ACC112 (cell line): ENCODE results near the gene ADGRF4.

Experiments
- H2AFZ ChIP-seq: fragments of 200-600 bp; sonication (generic); one replicate; pipeline ENCODE4 v1.6.0; 2017; ENCODE audit warnings: antibody characterized with exemption, low read length; ENCODE audit not compliant: unreplicated experiment
- H3K27ac ChIP-seq: fragments of 200-600 bp; sonication (generic); 2 replicates; pipeline ENCODE4 v1.5.1; 2014; ENCODE audit warnings: low read depth, mild to moderate bottlenecking, antibody characterized with exemption, low read length, moderate library complexity
- H3K27me3 ChIP-seq: fragments of 200-600 bp; sonication (generic); 2 replicates; pipeline ENCODE4 v1.6.1; 2014; ENCODE audit warnings: mild to moderate bottlenecking, antibody characterized with exemption, low read length, moderate library complexity, mixed read lengths; ENCODE audit not compliant: insufficient read depth
- H3K36me3 ChIP-seq: fragments of 200-600 bp; sonication (generic); 2 replicates; pipeline ENCODE4 v1.6.1; 2016; ENCODE audit warnings: mild to moderate bottlenecking, antibody characterized with exemption, low read length, moderate library complexity, mixed read lengths; ENCODE audit not compliant: insufficient read depth
- H3K4me1 ChIP-seq: fragments of 200-600 bp; sonication (generic); one replicate; pipeline ENCODE4 v1.6.1; 2016; ENCODE audit warnings: low read length, mixed read lengths; ENCODE audit not compliant: insufficient read depth, unreplicated experiment, control insufficient read depth
- H3K4me3 ChIP-seq: fragments of 200-600 bp; sonication (generic); 2 replicates; pipeline ENCODE4 v1.5.1; 2014; ENCODE audit warnings: mild to moderate bottlenecking, low read depth, low read length
- H3K79me2 ChIP-seq: fragments of 200-600 bp; sonication (generic); one replicate; pipeline ENCODE4 v1.6.0; 2016; ENCODE audit warnings: low read length; ENCODE audit not compliant: control insufficient read depth, unreplicated experiment, insufficient read depth

Gene ADGRF4

DNA sequence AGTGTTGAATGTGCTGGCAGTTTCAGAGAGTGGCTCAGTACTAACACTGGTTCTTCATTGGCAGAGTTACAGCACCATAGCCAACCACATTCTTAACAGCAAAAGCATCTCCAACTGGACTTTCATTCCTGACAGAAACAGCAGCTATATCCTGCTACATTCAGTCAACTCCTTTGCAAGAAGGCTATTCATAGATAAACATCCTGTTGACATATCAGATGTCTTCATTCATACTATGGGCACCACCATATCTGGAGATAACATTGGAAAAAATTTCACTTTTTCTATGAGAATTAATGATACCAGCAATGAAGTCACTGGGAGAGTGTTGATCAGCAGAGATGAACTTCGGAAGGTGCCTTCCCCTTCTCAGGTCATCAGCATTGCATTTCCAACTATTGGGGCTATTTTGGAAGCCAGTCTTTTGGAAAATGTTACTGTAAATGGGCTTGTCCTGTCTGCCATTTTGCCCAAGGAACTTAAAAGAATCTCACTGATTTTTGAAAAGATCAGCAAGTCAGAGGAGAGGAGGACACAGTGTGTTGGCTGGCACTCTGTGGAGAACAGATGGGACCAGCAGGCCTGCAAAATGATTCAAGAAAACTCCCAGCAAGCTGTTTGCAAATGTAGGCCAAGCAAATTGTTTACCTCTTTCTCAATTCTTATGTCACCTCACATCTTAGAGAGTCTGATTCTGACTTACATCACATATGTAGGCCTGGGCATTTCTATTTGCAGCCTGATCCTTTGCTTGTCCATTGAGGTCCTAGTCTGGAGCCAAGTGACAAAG, 17.0 kb upstream of the ADGRF4 start:
- Histone ChIP-seq H3K27me3 (no peaks in the 10 kb centered on the region), H3K27ac (no peak overlapping the region), H3K36me3 (no peaks in the 10 kb centered on the region), H3K4me3 (no peak overlapping the region), H3K4me1 (no peaks in the 10 kb centered on the region), H2AFZ (no peak overlapping the region), H3K79me2 (no peaks in the 10 kb centered on the region)

DNA sequence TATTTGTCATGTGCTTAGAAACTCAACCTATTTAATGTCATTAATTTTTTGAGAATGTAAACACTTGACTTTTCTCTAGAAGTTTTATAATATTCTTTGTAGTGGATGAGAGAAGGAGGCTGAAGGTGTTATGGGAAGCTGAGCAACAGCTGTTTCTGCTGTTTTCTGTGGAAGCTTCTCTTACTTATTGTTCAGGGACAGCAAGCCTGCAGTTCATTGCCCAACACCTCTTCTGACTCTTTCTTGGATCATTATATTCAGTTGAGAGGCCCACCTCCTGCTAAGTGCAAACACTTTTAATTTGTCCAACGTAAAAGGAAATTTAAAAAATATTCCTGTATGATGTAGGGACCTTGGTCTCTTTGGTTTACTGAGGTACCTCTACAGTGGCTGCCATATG, 12.0 kb upstream of the ADGRF4 start:
- Histone ChIP-seq H3K4me3 (no peak overlapping the region), H3K27me3 (no peaks in the 10 kb centered on the region), H3K79me2 (no peaks in the 10 kb centered on the region), H3K27ac (no peak overlapping the region), H3K36me3 (no peaks in the 10 kb centered on the region), H2AFZ (no peak overlapping the region), H3K4me1 (no peaks in the 10 kb centered on the region)

DNA sequence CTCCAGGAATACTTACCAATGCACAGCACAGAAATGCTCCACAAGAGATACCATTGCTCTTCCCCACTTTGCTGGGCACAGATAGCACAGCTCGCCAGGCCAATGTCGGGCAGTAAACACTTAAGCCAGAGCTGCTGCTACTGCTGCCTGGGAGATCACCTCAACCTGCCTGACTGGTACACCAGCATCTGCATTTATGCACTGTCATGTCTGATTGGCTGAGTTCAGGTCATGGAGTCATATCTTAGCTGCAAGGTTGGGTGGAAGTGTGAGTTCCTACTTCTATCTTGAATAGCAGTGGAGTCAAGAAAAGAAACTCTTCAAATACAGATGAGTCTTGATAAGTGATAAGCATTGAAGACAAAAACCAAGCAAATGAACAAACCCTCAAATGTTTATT, 10.9 kb upstream of the ADGRF4 start:
- no peaks in the 10 kb centered on the region for H3K36me3 ChIP-seq
- H2AFZ ChIP-seq = no peak overlapping the region
- no peaks in the 10 kb centered on the region for H3K4me1 ChIP-seq
- no peaks in the 10 kb centered on the region for H3K27me3 ChIP-seq
- no peak overlapping the region for H3K27ac ChIP-seq
- H3K79me2 ChIP-seq = no peaks in the 10 kb centered on the region
- H3K4me3 ChIP-seq = no peak overlapping the region

DNA sequence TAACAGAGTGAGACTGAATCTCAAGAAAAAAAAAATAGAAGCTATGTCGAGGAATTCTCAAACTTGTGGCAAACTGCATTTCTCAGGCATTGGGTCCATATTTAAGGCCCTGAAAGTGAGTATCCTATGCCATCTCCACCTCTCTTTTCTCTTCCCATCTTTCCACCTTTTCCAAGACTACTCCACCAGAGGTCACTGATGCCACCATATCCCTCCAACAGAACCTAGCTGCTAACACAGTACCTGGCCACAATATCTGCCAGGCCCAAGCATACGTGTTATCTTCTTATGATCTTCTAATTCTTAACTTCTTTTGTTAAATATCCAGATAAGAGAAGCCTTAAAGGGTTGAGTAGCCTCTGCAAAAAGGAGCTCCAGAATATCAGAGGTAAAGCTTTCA, 8.2 kb upstream of the ADGRF4 start:
- H3K79me2 ChIP-seq = no peaks in the 10 kb centered on the region
- H2AFZ ChIP-seq = no peak overlapping the region
- no peak overlapping the region for H3K27ac ChIP-seq

DNA sequence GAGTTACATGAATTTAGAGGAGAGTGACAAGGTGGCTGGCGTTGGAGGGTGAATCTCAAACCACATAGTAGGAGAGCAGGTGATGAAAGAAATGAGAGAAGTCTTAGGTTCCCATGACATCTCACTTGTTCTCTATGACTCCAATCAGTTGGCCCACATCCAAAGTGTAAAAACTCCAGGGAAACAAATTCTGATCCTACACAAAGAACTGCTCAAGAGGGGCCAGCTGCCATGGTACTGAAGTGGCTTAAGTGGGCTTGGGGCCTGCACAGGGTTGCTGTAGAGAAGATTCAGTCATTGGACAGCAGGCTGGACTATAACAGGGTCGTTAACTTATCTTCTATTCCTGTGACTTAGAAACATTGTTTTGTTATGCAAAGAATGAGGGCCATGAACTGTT, 7.6 kb upstream of the ADGRF4 start:
- no peaks in the 10 kb centered on the region for H3K27me3 ChIP-seq
- H2AFZ ChIP-seq = no peak overlapping the region
- H3K36me3 ChIP-seq = no peaks in the 10 kb centered on the region
- no peaks in the 10 kb centered on the region for H3K79me2 ChIP-seq
- H3K4me3 ChIP-seq = no peak overlapping the region
- no peaks in the 10 kb centered on the region for H3K4me1 ChIP-seq
- H3K27ac ChIP-seq = no peak overlapping the region

More for the DNA sequence above, 8.2 kb upstream of the ADGRF4 start:
- Histone ChIP-seq H3K4me3 (no peak overlapping the region), H3K36me3 (no peaks in the 10 kb centered on the region), H3K27me3 (no peaks in the 10 kb centered on the region), H3K4me1 (no peaks in the 10 kb centered on the region)

DNA sequence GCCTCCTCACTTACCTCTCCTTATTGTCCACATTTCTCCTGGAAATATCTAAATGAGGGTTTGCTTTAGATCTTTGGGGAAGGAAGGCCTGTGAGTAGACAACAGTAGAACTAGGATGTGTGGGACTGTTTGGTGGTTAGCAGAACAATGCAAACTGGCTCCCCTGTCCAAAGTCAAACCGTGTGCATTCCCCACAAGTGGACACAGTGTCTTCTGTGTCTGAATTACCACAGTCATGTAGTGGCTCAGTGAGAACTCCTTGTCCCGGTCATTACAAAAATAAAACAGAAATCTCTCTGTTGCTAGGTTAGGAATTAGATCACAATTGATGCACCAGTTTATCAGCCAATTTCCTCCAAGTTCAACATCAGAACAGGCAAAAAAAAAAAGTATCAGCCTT, 455 bp upstream of the ADGRF4 start:
- Histone ChIP-seq H3K27ac (peak overlapping the region; percentile 74), H3K79me2 (no peaks in the 10 kb centered on the region), H3K4me3 (no peak overlapping the region), H3K4me1 (peaks cover 26% of the 10 kb centered on the region), H3K36me3 (no peaks in the 10 kb centered on the region), H3K27me3 (no peaks in the 10 kb centered on the region), H2AFZ (no peak overlapping the region)

DNA sequence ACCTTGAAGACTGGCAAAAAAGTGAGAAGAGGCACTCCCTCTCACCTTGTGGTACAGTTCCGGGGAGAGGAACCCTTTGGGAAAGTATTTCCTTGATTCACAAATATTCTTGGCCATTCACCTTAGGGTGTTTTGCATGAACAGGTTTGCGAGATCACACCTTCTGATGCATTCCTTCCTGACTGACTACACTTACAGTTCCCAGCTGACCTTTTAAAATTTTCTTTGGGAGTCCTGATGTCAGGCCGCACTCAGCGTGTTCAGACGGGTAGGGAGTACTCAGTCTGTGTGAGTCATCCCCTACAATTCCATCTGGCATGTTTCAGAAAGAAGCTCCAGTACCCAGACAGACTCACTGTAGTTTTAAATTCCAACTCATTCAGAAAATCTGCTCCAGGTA, 1.7 kb downstream of the ADGRF4 start:
- Histone ChIP-seq H3K4me1 (peaks cover 26% of the 10 kb centered on the region), H3K36me3 (no peaks in the 10 kb centered on the region), H3K27ac (no peak overlapping the region), H2AFZ (no peak overlapping the region), H3K4me3 (no peak overlapping the region), H3K27me3 (no peaks in the 10 kb centered on the region), H3K79me2 (no peaks in the 10 kb centered on the region)

DNA sequence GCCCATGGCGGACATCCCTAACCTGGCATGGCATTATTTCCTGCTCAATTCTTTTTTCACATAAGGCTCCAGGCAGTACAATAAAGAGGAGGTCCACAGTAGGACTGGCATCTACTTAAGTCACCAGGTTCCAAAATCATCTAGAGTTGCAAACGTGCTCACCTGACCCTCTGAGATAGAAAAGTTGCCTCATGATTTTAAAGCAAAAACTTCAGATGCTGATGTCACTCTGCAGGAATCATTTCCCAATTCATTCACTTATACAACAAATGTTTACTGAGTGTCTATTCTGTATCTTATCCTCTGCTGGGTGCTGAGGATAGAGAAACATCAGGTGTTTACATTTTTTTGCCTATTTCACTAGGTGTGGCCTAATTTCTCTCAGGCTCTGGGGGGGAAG, 2.2 kb downstream of the ADGRF4 start:
- Histone ChIP-seq H3K36me3 (no peaks in the 10 kb centered on the region), H3K4me3 (no peak overlapping the region), H3K79me2 (no peaks in the 10 kb centered on the region), H3K27ac (no peak overlapping the region), H3K27me3 (no peaks in the 10 kb centered on the region), H2AFZ (no peak overlapping the region), H3K4me1 (peaks cover 26% of the 10 kb centered on the region)

DNA sequence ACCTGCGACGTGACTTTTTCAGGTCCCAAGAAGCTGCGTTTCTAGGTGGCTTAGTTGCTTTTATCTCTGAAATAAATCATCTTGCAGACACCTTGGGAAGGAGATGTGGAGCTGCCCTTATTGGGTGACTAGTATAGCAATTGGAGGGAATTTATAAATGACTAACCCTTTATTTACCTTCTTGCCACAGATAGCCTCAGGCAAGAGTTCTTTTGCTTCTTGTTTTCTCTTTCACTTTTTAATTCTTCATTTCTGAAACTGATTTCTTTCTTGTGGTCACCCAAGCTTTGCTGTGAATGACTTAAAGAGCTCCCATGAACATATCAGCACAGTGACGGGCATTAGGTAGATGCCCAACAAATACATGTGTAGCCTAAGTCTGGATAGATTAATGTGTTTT, 3.0 kb downstream of the ADGRF4 start:
- Histone ChIP-seq H3K36me3 (no peaks in the 10 kb centered on the region), H3K4me3 (no peak overlapping the region), H3K79me2 (no peaks in the 10 kb centered on the region), H3K27ac (no peak overlapping the region), H2AFZ (no peak overlapping the region), H3K27me3 (no peaks in the 10 kb centered on the region), H3K4me1 (peaks cover 26% of the 10 kb centered on the region)

DNA sequence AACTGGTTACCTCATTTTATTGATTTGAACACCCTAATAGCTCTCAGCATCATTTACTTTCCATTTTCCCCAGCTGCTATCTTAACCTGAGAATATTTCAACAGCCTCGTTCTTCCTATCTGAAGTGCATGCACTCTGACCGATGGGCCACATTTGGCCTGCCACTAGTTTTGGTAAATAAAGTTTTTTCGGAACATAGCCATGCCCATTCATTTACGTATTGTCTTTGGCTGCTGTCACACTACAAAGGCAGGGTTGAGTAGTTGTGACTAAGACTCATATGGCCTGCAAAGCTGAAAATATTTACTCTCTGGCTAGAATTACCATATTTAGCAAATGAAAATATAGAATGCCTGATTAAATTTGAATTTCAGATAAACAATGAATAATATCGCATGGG, 10.8 kb downstream of the ADGRF4 start:
- H3K79me2 ChIP-seq = no peaks in the 10 kb centered on the region
- H3K36me3 ChIP-seq = no peaks in the 10 kb centered on the region
- H3K27ac ChIP-seq = no peak overlapping the region
- H3K27me3 ChIP-seq = no peaks in the 10 kb centered on the region
- no peaks in the 10 kb centered on the region for H3K4me1 ChIP-seq
- H2AFZ ChIP-seq = no peak overlapping the region
- no peak overlapping the region for H3K4me3 ChIP-seq

DNA sequence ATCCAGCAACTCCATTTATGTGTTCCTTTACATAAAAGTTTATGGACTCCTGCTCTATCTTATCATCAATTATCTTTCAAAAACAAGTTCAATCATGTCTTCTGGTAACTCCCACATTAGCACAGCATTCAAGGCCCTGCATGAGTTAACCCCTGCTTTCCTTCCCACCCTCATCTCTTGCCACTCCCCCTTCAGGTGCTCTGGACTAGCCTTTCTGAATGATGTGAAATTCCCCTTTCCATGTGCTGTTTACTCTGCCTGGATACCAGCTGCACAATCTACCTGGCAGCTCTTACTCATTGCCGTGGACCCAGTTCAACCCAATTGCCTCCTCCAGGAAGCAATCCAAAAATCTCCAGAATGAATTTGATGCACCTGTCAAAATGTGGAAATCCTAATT, 11.9 kb downstream of the ADGRF4 start:
- Histone ChIP-seq H2AFZ (no peak overlapping the region), H3K79me2 (no peaks in the 10 kb centered on the region), H3K4me3 (no peak overlapping the region), H3K27me3 (no peaks in the 10 kb centered on the region), H3K4me1 (no peaks in the 10 kb centered on the region), H3K36me3 (no peaks in the 10 kb centered on the region), H3K27ac (no peak overlapping the region)
